Esophagus muscularis mucosa (tissue), 3 donors: ENCODE measurements around the gene ABI3BP.

Experiments used
- POLR2A ChIP-seq: fragments of 450-650 bp; IDR thresholded peaks from one replicate; pipeline ENCODE4 v1.6.1; 2017; ENCODE audit warnings: antibody characterized with exemption, moderate library complexity, mild to moderate bottlenecking, low read depth
- POLR2AphosphoS5 ChIP-seq, 2 donors: sonication (generic); formaldehyde crosslinking; IDR thresholded peaks; one replicate each; pipeline ENCODE4 v1.6.1; 2017; ENCODE audit warnings: antibody characterized with exemption in 2 of 2
- TF ChIP-seq, protein P1 (sequence below), 3 experiments: fragments of 200-600 bp in 2 of 3; fragments of 450-650 bp in 1 of 3; sonication (generic) in 2 of 3; IDR thresholded peaks; one replicate each; pipeline ENCODE4 v1.5.1; 2017 to 2019; ENCODE audit warnings: antibody characterized with exemption in 3 of 3, mild to moderate bottlenecking in 2 of 3, moderate library complexity in 1 of 3

DNA sequence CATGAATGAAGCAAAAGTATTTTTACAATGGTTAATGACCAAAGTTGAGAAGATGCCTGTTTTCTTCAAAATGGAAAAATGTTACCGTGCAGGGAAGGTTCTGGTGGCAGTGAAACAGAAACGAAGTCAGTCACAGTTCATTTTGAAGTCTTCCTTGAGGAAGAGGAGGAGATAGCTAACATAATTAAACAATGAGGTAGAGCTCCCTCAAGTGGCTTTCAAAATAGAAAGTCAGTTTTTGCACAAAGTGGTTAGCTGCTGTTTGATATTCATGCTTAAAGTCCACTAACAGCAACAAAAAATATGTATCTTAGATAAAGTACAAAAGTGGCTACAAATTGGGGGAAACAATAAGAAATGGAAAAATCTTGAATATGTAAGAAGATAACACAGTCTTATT, 196.7 kb downstream of the ABI3BP start:
- TF ChIP-seq, protein P1, sequence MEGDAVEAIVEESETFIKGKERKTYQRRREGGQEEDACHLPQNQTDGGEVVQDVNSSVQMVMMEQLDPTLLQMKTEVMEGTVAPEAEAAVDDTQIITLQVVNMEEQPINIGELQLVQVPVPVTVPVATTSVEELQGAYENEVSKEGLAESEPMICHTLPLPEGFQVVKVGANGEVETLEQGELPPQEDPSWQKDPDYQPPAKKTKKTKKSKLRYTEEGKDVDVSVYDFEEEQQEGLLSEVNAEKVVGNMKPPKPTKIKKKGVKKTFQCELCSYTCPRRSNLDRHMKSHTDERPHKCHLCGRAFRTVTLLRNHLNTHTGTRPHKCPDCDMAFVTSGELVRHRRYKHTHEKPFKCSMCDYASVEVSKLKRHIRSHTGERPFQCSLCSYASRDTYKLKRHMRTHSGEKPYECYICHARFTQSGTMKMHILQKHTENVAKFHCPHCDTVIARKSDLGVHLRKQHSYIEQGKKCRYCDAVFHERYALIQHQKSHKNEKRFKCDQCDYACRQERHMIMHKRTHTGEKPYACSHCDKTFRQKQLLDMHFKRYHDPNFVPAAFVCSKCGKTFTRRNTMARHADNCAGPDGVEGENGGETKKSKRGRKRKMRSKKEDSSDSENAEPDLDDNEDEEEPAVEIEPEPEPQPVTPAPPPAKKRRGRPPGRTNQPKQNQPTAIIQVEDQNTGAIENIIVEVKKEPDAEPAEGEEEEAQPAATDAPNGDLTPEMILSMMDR (IDR thresholded peaks at IDR 0.05), result peak; percentile 8 to 34 (median 21)
- TF ChIP-seq POLR2AphosphoS5 (IDR thresholded peaks at IDR 0.05) (no peak), POLR2A (no peak)
